ENCODE measurements around the gene RAB11FIP4.

The RAB11FIP4 gene

DNA sequence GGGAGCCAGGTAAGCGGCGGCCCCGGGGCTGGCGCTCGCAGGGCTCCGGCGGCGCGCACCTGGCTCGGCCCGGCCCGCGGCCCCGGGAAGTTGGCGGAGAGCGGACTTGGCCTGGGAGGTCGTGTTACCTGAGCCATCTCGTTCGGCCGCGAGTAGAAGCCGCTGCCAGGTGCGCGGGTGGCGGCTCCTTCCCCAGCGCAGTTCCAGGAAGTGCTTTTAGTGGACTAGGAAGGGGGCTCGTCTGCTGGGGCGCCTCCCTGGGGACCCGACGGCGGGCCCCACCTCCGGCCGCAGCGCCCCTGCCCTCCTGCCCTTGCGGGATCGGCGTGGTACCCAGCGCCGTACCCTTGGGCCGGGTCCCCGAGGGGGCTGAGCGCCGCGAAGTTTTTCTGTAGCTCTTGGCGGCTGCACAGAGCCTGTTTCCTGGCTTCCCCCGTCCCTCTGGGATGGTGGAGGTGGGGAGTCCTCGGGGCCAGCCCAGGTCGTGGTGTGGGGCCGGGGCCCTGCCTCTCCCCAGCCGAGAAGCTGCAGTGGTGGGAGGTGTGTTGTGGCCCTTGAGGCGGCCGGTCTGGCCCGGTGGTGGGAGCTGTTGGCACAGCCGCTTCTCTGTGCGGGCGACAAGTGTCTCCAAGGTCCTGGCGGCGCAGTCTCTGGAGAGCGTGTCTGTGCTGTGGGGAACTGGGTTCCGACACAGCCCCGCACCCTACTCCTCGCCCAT is 96.9 kb downstream of the RAB11FIP4 start:
- DNase-seq = no peak

DNA sequence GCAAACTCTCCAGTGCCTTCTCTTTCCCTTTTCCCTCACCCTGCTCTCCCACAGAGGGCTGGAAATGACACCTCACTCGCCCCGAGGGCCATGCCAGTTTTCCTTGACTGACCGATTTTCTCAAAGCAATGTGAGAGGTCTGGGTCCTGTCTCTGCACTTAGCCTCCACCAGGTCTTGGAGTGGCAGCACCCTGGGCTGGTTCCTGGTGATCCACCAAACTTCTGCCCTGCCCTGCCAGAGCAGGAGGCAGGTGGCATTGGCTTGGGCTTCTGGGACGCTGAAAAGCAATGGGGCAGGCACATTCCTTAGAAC is 97.5 kb downstream of the RAB11FIP4 start:
- no peak for DNase-seq

DNA sequence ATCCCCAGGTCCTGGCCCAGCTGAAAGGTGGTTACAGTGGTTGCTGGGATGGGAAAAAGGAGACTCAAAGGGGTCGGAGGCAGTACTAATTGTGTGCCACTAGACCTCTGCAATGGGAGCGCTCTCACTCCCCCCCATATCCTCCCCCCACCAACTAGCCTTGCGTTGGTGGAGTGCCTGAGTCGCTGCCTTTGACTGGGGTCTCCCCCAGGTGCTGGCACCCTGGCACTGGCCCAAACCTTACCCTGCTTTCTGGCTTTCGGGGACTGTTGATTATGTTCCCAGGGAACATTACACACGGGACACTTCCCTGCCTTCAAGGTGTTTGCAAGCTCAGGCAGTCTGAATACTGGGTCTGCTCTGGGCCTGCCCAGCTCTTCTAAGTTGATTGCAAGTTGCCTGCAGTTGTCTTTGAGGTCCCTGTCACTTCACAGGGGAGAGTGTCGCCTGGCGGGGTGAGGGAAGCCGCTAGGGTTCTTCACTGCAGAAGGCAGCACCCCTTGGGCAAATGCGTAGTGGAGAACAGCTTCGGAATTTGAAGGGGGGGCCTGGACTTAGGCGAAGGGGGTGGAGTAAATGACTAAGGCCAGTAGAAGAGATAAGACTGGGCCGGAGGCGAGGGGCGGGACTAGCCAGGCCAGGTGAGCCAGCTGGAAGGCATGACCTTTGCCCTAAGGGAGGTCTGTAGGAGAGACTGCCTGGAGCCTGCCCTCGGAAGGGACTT is 98.0 kb downstream of the RAB11FIP4 start:
- DNase-seq = no peak

DNA sequence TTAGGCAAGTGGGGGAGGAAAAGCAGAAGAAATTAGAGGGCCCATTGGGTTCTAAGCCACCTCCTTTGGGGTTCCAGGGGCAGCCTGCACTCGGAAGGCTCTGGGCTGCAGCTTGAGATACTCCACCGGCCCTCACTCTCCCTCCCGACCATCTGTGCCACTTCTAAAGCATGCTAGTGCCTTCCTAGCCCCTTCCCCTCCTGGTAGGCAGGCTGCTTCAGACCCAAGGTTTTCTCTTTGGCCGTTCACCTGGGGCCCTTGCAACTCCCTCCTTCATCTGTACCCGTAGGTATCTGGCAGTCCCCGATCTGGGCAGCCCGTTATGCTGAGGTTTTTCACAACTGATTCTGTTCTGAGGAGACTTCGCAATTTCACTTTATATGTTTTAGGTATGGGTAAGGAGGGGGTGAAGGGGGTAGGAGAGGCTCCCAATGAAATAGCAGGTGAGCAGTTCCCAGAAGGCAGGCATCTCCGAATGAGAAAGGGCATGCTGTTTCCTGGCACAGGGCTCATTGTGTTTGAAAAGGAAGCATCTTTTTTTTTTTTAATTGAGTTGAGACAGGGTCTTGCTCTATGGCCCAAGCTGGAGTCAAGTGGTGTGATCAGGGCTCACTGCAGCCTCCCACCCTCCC is 98.7 kb downstream of the RAB11FIP4 start:
- no peak for DNase-seq

DNA sequence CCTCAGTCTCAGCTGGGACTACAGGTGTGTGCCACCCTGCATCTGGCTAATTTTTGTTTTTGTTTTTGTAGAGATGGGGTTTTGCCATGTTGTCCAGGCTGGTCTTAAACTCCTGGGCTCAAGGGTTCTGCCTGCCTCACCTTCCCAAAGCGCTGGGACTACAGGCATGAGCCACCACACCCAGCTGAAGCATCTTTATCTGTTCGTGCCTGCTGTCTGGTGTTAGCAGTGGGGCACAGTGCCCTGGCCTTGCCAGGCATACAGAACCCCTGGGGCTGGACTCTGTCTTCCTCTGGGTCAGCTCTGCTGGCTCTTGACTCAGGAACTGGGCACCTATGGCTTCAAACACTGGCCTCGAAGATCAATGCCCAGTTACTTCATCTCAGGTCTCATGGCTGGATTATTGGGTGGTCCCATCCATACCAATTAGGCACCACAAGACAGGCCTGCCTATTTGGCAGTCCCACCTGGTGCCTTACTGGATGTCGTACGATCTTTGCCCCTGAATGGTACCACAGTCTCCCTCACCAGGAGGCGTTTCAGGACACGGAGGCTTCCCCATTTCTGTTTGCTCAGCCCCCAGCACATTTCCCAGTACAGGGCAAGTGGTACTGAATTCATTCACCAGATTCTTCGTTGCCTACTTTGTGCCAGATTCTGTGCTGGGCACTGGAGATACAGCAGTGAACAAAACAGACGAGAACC is 99.3 kb downstream of the RAB11FIP4 start:
- DNase-seq = no peak

DNA sequence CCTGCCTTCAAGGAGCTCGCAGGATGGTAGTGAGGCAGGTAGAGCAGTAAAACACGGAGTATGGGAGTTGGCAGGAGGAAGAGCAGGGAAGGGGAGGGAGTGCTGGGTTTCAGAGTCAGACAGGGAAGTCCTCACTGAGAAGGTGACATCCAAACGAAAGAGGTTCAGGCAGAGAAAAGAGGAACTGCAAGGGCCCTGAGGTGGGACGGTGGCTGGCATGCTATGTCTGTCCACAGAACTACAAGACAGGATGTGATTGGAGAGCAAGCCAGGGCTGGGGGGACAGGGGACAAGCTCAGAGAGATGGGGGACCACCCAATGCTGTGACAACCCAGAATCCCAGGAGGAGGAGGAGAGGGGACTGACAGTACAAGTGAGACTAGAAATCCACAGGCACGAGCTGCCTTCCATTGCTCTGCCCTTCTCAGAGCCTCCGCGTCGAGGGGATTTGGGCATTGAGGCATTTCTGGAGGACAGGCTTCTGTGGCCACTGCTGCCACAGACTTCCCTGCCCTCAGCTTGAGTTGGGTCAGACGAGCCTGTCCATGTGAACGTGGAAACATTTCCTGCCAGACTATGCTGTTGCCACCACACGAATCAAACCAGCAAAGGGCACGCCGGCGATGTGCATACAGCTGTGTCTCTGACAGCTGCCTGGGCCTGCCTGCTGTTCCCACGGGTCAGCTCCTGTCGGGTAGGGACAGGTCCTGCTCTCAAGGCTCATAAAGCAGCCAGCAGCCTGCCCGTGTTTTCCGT is 100.1 kb downstream of the RAB11FIP4 start:
- peak; percentile 30 to 46 for DNase-seq

DNA sequence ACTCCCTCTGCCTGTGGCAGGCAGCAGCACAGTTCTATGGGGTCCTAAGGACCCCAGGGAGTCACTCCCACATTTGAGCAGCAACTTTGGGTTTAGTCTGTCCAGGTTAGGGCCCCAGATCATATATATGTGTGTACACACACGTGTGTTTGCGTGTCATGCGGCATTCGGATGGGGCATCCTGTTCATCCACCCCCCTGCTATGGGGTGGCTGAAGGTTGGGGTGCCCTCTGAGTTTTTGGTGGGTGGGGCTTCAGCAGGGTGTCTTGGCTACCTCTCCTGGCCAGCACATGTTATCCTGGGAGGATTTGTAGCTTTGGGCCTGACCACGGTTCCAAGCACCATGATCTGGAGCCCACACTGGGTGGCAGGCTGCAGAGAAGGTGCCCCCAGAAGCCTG is 100.7 kb downstream of the RAB11FIP4 start:
- DNase-seq = no peak

DNA sequence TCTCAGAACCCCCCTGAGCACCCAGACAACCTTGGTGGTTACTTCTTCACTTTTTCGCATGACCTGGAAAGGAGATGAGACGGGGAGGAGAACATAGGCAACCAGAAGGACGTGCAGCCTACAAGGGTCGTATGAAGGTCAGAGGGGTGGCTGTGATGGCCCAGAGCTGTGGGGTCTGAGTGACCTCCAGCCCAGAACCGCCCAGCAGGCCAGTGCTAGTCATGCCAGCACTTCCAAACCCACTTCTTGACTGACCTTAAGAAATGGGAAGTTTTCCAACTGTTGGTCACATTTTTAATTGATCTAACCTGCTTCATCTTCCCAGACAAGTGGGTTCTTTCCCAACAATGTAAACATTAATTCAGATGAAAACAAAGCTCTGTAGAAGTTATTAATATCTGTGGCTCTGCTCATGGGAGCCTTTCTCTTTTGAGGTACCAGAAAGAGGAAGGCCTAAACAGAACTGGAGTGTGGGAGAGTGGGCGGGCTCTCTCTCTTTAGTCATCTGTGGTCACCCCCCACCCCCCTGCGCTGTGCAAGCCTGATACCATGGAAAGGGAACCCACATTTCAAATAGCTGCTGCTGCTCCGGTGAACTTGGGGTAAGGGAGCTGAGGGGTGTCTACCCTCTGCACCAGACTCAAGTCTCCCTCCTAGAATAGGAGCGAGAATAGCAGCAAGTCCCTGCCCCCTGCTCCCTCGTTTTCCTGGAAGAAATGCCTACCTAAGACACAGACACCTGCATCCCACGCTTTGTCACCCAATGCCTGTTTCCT is 101.6 kb downstream of the RAB11FIP4 start:
- DNase-seq = peak; percentile 93 to 94

DNA sequence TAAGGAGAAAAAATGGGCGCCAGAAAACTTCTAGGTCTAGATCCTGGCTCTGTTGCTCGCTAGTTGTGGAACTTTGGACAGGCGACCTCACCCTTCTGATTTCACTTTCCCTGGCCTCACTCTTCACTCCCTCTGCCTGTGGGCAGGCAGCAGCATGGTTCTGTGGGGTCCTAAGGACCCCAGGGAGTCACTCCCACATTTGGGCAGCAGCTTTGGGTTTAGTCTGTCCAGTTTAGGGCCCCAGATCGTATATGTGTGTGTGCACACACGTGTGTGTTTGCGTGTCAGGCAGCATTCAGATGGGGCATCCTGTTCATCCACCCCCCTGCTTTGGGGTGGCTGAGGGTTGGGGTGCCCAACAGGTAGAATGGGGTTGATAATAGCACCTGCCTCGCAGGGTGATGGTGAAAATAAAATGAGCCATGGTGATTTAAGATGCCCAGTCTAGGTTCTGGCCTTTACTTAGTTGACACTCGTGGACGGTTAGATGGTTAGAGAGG is 102.2 kb downstream of the RAB11FIP4 start:
- no peak for DNase-seq

DNA sequence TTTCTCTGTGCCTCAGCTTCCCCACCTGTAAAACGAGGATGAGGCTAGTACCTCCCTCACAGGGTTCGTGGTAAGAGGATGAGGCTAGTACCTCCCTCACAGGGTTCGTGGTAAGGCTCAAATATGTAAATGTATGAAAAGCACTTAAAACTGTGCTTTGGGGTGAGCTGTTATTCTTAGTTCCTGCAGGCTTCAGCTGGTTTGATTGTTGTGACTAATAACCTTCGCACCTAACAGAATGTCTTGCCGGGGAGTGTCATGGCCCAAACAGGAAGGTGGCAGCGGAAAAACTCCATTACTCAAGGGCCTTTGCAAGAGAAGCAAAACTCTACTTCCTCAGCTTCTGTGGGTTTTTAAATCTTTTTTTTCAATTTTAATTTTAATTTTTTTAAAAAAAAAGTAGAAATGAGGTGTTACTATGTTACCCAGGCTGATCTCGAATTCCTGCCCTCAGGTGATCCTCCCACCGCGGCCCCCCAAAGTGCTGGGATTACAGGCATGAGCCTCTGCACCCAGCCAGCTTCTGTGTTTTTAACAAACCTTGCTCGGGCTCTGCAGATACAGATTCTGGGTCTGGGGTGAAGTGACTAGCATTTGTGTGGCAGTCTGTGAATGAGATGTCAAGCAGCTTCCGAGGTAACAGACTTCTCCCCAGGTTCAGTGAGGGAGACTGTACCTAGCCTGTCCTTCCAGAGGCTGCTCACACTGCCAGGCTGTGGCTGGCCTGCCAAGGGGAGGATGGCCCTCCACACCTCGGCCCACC is 103.0 kb downstream of the RAB11FIP4 start:
- DNase-seq = peak; percentile 63 to 69

DNA sequence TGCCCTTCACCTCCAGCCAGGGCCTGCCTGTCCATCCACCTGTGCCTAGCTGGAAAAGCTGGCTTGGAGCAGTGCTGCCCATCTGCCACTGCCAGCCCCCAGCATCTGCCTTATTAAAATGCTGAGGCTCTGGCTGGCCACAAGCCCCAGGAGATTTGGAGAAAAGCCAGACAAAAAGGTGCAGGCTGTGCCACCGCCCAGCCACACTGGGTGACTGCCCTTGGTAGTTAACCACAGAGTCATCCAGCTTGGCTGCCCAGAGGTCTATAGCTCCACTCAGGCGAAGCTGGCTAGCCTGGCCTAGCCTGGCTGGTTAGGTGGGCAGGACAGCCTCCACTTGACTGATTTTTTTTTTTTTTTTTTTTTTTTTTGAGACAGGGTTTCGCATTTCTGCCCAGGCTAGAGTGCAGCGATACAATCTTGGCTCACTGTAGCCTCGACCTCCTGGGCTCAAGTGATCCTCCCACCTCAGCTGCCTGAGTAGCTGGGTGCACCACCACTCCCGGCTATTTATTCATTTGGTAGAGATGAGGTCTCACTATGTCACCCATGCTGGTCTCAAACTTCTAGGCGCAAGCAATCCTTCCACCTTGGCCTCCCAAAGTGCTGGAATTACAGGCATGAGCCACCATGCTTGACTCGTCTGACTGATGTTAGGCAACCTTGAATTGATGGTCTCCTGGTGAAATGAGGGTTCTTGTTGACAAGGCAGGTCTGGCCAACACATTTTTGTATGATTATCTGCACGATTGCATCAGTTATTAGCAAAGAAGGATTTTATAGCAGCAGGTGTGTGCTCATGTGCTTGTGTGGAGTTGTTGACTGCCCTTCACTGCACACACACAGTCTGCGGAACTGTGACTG is 103.8 kb downstream of the RAB11FIP4 start:
- DNase-seq = no peak

DNA sequence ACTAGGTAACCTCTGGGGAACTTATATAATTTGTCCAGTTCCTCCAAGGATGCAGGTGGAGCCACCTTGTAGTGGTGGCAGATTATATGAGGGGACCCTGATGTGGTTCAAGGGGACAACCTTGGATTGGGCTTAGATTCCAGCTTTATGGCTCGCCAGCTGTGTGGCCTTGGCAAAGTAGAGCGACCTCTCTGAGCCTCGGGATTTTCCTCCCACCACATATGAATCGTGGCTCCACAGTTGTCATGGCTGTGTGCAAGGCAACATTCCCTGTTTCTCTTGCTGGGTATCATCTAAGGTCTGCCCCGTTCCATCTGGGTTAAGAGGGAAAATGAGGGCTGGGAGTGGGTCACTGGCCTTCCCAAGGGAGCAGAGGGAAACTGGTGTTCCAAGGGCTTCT is 104.6 kb downstream of the RAB11FIP4 start:
- DNase-seq = no peak

DNA sequence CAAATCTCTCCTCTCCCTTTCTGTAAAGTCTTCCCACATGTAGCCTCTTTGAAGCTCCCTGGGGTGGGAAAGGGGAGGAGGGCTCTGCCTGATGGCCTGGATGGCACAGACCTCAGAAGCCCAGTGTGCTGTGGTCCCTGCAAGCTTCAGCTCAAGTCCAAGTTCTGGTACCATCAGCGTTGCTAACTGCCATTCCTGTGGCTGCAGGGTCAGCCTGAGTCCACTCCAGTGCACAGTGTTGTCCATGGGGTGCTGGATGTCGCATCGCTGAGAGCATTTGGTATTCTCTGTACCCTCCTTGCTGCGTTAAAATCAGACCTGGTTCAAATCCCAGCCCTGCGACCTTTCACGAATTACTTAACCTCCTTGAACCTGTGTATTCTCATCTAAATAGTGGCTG is 105.1 kb downstream of the RAB11FIP4 start:
- no peak for DNase-seq

DNA sequence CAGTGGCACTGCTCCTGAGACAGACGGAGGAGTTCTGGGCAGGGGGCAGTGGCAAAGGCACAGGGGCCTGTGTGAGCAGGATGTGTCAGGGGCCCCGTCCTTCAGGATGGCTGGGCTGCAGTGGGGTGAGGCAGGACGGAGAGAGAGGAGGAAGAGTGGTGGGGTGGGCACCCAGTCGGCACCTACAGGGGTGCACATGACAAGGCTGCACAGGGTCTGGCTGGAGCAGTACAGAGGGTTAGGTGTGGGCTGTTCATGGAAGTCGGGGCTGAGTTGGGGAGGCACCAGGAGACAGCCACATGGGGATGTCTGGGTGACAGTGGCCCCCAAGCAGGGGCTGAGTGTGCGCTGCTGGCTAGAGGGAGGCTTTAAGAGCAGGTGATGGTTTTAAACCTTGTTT is 106.0 kb downstream of the RAB11FIP4 start:
- DNase-seq = no peak

DNA sequence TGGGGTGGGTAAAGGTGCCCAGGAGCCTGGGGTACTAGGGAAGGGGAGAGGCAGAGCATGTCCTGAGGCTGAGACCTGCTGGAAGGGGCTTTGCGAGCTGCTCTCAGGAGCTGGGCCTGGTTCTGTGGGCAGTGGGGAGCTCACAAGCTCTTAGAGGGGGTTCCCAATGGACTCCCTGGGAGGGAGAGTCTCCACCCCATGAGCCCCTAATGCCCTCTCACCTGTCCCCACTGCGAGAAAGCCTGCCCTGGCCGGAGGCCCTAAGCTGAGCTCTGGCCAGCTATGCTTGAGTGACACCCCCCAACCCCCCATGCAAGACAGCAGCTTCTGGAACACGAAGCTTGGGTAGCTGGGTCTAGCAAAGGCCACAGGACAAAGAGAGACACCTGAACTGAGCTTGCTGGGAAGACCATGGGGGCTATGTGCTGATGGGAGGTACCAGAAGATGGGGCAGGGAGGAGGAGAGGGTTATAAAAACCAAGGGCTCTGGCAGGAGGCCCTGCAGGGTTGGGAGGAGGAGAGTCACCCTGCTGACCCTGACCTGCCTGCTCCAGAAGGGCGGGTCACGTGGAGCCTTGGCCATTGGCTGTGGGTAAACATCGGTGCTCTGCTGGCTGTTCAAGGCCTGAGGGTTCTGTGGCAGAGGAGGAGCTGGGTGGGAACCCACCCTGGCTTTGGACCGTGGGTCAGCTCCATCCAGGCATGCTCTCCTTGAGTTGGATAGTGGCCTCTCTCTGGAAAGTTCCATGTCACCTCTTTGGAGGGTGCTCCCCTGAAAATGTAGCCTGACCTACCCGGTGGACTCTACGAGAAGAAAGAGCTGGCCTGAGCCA is 106.7 kb downstream of the RAB11FIP4 start:
- DNase-seq = no peak

DNA sequence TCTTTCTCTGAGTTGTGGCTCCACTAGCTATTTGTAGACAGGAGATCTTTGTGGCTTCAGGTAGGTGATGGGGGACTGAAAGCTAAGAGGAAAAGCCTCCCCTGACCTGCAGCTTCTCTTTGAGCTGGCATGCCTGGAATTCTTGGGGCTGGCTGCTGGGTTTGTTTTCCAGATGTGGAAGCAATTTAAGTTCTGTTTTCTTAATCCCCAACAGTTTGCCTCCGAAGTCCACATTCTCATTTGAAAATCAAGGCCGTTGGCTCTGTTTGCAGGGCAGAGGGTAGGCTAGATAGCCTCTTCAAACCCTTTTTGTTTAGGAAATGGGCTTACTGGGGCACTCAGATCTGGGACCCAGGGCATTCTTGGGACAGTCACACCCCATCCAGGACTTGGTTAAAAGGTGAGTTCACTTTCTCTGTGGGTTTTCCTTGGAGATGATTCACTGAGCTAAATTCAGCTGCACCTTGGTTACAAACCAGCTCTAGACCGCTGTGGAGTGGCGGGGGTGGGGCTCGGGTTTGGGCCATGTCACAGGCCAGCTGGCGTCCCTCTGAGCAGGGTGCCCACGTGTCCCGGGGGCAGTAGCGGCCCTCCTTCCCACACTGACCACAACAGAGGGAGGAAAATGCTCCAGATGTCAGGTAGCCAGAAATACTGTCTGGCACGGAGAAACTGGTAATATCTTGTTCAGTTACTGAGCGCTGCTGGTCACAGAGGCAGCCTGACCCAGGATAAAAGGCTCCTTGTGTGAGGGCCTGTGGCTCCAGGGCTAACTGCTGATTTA is 108.5 kb downstream of the RAB11FIP4 start:
- DNase-seq = no peak

DNA sequence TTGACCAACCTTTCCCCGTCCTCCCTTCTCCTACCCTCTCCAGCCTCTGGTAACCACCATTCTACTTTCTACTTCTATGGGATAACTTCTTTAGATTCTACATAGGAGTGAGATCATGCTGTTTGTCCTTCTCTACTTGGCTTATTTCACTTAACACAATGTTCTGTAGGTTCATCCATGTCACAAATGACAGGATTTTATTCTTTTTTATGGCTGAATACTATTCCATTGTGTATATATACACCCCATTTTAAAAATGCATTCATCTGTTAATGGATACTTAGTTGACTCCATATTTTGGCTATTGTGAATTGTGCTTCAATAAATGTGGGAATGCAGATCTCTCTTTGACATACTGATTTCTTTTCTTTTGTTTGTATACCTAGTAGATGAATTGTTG is 115.0 kb downstream of the RAB11FIP4 start:
- DNase-seq = no peak

Measured in inflammatory macrophage treated with lipopolysaccharide for 1 hour (primary cell).